GM18909 (cell line): ENCODE data around the gene KAZALD1.
"Not testable (repeated sequence)": the region's sequence is repeated elsewhere in the genome, so short reads cannot be mapped to it uniquely, and the experiment has no call there.

ENCODE experiments used
- ATAC-seq: cut with Tn5 transposase; IDR thresholded peaks from one replicate; pipeline ENCODE4 v1.9.1; 2021; ENCODE audit warnings: mild to moderate bottlenecking; ENCODE audit not compliant: unreplicated experiment, poor library complexity

Gene KAZALD1

GRCh38 chr10:101029520-101030295 lies 32.1 kb upstream of the KAZALD1 start:
- no peak for ATAC-seq

DNA sequence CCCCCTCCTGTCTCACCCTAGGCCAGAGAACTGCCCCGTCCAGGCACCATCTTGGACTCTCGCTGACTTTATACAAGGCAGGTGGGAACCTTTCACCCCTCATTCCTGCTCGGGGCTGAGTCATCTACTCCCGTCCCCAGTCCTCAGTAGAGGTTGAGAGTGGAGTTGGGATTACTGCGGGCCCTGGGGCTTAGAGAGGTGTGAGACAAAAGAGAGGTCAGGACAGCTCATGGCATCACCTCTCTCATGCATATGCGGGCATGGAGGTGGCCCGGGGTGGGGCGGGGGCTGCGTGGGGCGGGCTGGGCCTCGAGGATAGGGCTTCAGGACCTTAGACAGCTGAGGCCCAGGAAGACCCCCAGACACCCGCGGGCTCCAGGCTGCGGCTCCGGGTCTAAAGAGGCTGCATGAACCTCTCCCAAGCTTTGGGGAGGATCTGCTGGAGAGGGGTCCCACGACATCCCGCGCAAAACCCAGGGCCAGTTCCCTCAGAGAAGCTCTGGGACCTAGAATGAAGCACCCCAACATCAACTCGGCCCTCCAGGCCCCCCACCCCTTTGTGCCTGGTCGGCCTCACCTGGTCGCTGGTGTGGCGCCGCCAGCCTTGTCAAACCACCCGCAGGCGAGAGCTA lies 31.2 kb upstream of the KAZALD1 start:
- ATAC-seq: no peak

DNA sequence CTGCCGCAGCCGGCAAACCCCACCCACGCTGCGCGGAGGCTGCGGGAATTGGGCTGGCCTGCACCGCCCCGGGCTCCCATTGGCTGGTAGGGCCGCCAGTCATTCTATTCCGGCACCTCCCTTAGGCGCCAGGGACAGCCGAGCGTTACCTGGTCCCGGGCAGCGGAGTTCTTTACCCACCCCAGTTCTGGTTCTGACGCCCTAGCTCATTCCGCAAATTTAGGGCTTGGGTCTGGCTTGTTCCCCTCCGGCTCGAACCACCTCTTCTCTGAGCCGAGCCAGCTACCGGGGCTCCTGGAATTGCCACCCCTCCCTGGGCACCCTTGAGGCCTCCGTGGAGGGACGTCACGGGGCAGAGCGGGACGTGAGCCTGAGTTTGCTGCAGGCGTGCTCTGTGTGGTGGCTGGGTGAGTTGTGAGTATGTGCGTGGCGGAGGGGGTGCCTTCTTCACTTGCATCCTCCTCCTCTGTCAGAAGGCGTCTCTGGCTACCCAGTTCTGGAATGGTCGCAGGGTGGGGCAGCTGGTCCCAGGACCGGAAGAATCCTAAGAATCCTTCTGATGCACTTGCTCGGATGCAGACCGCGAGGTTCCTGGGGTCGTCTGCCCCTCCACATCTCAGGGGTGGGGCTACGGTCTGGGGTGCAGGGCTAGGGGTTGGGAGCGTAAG lies 30.5 kb upstream of the KAZALD1 start, which contains the start of the genes PDZD7 and SFXN3:
Gene PDZD7 (minus strand): TSS at position 2 of the 668 bp plus-strand sequence. CDS start 910 bp downstream, outside the sequence.
Gene SFXN3 (plus strand): TSS at position 107 of the 668 bp plus-strand sequence. CDS start 3,461 bp downstream, outside the sequence.
- ATAC-seq: peak; percentile 91

DNA sequence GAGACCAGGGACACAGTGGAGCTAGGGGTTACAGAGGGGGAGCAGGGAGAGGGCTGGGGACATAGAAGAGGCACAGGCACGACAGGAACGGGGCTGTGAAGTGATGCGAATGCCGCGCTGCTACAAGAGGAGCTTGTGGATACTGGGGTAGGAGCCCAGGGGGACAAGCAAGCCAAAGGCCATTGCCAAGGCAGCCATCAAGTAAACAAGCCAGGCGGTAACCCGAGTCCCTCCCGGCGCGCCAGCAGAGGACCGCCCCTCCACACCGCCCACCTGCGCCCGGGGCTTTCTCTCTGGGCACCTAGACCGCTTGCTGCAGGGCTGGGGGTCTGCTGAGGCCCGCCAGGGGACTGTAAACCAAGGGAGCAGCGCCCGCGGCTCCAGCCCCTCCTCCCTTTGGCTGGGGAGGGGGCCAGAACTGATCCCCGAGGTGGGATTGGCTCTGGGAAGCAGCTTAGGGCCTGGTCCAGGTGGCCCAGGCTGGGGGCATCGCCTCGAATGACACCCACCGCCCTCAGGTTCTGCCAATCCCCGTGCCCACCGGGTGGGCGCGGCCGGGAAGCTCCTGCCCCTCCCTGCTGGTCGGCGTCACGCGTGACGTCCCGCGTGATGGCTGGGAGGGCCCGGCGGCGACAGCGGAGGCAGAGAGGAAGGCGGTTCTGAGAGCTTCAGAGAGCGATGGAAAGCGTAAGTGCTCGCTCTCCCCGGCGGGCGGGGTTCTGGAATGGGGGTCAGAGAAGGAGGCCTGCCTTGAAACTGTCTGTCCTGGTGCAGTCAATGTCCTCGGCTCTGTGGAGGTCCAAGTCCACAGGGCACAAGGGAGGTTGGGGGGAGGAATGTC lies 29.8 kb upstream of the KAZALD1 start:
- ATAC-seq: peak; percentile 44

GRCh38 chr10:101032637-101033224 lies 29.1 kb upstream of the KAZALD1 start:
- peak; percentile 23 for ATAC-seq

- ATAC-seq: no peak
Observed at GRCh38 chr10:101033276-101033675, 28.5 kb upstream of the KAZALD1 start.

- not testable (repeated sequence) for ATAC-seq
Observed at GRCh38 chr10:101034404-101034803, 27.4 kb upstream of the KAZALD1 start.

GRCh38 chr10:101035314-101035713 lies 26.5 kb upstream of the KAZALD1 start:
- ATAC-seq: no peak

DNA sequence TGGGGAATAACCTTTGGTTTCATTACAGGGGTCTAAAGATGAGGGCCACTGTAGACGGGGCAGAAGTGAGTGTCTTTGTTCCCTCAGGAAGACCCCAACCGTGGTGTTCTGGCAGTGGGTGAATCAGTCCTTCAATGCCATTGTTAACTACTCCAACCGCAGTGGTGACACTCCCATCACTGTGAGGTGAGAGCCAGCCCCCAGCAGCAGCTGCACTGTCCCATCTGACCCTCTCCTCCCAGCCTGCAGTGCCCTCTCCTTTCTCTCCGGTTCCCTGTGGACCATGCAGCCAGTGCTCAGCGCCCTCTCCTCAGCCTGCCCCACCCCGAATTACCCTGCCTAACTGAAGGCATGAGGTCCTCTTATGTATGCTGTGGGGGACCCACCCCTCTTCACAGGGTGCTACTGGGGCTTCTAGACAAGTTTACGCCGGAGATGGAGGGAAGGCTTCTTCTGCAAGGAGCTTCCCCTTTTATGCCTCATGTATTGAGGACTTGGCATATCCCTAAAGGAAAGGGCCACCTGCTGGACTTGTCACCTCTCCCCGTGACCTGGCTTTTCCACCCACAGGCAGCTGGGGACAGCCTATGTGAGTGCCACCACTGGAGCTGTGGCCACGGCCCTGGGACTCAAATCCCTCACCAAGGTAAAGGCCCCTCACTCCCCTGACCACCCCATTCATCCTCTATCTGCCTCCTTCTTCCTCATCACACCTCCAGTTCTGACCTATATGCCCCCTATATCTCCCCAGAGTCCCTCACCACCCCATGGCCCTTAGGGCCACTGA lies 25.7 kb upstream of the KAZALD1 start:
- ATAC-seq: no peak

DNA sequence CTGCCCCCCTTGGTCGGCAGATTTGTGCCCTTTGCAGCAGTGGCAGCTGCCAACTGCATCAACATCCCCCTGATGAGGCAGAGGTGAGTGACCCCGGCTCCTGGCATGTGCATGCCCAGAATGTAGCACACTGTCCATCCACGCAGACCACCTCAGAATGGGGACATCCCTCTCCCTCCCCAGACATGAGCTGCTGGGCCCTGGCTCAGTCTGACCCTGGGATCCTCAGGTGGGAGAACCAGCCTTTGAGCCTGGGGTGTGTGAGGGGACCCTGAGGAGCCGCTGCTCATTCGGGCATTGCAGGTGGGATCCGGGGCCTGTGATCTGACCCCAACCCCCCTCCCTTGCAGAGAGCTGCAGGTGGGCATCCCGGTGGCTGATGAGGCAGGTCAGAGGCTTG lies 25.1 kb upstream of the KAZALD1 start:
- ATAC-seq: no peak

- ATAC-seq: no peak
Observed at GRCh38 chr10:101038484-101038883, 23.3 kb upstream of the KAZALD1 start.

DNA sequence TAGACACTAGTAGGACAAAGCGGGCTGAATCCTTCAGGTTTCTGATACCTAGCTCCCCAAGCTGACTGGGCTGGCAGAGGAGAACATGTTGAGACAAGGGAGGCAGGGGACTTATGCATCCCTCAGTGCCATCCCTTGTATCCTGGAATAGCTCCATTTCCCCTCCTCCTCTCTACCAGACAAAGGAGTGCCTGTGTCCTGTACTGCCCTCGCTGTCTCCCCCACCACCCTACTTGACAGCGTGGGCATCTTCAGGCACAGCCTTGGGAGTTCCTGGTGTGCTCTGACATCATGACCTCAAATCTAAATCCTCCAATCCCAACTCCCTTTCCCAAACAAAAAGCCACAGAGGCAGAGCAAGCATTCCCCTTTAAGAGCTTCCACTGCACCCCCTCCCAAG lies 21.7 kb upstream of the KAZALD1 start:
- no peak for ATAC-seq

GRCh38 chr10:101040851-101041250 lies 20.9 kb upstream of the KAZALD1 start:
- no peak for ATAC-seq

- peak; percentile 65 for ATAC-seq
Observed at GRCh38 chr10:101041252-101041761, 20.5 kb upstream of the KAZALD1 start.

GRCh38 chr10:101042118-101042517 lies 19.7 kb upstream of the KAZALD1 start:
- no peak for ATAC-seq

DNA sequence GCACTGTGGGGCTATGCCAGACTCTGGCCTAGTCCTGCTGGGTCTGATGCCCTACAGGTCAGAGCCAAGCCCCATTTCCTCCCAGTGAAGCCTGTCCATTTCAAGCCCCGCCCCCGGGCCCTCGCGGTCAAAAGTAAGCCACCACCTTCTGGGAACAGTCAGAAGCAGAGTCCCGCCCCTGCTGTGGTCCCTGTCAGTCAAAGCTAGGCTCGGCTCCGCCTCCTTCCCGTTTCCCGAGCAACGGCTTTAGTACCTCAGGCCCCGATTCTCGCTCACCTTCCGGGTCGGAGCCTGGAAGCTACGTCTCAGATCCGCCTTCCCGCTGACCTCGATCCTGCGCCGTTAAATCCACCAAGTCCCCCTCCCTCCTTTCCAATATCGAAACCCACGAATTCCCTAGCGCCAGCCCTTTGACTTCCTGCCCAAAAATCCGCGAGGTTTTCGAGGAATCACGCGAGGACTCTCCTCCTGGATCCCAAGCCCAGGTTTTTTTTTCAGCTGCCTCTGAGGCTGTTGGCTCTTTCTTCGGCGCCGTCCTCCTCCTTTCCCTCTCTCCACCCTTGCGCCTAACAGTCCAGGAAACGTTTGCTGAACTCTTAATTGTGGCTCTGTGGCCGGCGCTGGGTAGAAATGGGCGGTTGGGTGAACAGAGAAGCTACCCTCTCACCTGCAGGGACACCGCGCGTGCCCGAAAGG lies 19.0 kb upstream of the KAZALD1 start:
- peak; percentile 95 for ATAC-seq

DNA sequence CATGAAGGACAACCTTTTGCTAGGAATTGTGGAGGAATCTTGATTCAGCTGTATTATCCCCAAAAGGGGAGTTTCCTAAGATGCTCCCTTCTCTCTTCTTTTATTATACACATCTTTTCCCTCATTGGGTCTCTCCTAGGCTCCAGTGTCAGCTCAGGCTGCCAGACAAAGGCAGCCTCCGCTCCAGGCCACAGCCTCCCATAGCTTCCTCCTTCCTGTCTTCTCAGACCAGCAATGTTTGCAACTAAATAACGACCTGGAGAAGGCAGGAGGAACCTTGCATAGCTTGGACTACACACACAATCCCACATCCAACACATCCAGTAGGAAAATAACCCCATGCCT lies 18.5 kb upstream of the KAZALD1 start:
- ATAC-seq: no peak

GRCh38 chr10:101044117-101044516 lies 17.7 kb upstream of the KAZALD1 start:
- no peak for ATAC-seq
